GM12891 (cell line): ENCODE data around the gene BCAS1.

ENCODE experiments used
- POLR2A ChIP-seq: IDR thresholded peaks from 2 replicates; pipeline ENCODE4 v1.6.1; 2011; ENCODE audit warnings: low read depth, low read length, control low read depth
- POU2F2 ChIP-seq: IDR thresholded peaks from 2 replicates; pipeline ENCODE4 v1.6.1; 2011; ENCODE audit warnings: low read depth, mild to moderate bottlenecking, control low read depth, low read length, moderate library complexity

GRCh38 chr20:53945478-53945877 is 124.9 kb downstream of the BCAS1 start:
- TF ChIP-seq POU2F2 = no peak
- TF ChIP-seq POLR2A = no peak
